GM18951 (cell line): ENCODE results near the gene INSIG2.

Experiments used
- POLR2A ChIP-seq: IDR thresholded peaks from 4 replicates; pipeline ENCODE4 v1.6.1; 2011; ENCODE audit warnings: mild to moderate bottlenecking; ENCODE audit not compliant: insufficient read length, insufficient read depth; ENCODE audit errors: extremely low read depth
- in situ Hi-C: fragments of 300-500 bp; cut with MboI; formaldehyde crosslinking; loops from one replicate; pipeline ENCODE4 v1.12.0; 2022; ENCODE audit warnings: low sequenced_read_pairs, mixed read lengths, inconsistent platforms; ENCODE audit not compliant: unreplicated experiment

The INSIG2 gene

DNA sequence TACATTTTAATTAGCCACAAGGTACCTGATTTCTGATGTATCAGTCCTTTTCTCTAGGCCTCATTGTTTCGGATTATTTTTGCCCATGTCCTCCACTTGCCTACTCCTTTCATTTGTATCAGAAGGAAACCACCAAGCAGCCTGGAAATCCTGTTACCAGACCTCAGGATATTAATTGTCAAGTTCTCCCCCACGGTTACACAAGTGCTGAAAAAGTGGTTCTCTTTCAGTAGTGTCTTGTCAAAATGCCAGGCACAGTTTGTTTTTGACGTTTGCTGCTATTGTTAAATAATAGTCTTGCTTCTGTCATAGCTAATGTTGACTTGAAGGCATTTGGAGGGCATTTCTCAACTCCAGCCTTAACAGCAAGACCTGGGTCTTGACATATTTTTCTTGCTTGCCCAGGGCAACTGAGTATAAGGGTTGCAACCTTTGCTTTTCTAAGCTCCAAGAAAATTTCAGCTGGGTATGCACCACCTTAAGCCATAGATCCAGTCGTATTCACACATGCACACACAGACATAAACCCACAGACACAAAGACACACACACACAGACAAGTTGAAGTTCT is 31.0 kb downstream of the INSIG2 start:
- in situ Hi-C loops = no loop called here
- no peak for TF ChIP-seq POLR2A

DNA sequence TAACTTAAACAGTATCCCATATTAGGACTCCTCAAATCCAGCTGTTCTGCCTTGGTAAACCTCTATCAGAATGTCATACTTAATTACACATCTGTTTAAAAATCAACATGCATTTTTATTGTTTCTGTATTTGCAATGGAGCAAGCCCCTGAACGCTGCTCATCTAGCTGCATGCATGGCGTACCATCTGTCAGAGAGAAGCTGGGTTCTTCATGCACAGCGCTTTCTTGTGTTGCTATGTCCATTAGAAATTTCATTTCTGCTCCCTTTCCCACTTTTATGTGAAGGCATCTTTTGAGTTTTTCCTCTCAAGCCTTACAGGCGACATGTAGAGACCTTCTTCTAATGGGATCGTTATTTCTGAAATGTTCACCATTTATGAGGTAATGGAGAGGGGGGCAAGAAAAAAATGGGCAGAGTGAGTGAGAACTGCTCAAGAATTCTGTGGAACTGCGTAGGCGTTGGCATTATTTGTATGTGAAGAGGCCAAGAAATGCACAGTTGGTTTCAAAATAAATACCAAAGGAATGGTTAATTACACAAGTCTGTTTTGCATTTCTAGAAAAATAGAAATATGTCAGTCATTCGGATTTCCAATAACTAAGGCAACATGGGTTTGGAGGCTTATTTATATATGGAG is 31.6 kb downstream of the INSIG2 start:
- in situ Hi-C loops = no loop called here

DNA sequence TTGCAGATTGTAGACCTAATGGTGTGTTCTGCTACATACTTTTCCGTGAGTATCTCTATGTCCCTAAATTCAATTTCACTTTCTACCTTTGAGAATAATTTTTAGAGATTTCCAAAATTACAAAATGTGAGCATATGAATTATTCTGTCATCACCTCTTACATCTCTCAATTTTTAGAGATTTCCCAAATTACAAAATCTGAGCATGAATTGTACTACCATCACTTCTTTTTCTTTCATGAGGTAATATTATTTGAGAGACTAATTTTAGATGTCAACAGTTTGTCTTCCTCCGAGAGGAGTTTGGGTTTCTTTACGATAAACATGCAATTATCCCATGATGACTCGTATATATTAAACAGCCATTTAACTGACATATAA is 32.1 kb downstream of the INSIG2 start:
- no peak for TF ChIP-seq POLR2A
- in situ Hi-C loops = no loop called here

More for the DNA sequence above, 31.6 kb downstream of the INSIG2 start:
- no peak for TF ChIP-seq POLR2A

DNA sequence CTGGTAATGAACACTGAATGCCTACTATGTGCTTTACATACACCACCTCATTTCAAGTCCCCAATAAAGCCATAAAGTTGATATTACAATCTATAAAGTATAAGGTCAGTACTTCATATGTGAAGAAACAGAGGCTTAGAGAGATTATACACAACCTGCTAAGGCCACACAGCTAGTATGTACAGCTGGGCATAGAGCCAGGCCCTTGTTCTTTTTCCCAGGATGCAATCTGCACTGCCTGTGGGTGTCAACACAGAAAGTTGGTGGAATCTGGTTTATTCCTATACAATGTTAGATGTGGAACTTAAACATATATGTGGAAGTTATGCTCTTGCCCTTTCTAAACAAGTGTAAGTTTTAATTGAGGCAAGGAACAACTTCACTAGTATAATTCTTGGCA is 32.8 kb downstream of the INSIG2 start:
- in situ Hi-C loops = no loop called here

DNA sequence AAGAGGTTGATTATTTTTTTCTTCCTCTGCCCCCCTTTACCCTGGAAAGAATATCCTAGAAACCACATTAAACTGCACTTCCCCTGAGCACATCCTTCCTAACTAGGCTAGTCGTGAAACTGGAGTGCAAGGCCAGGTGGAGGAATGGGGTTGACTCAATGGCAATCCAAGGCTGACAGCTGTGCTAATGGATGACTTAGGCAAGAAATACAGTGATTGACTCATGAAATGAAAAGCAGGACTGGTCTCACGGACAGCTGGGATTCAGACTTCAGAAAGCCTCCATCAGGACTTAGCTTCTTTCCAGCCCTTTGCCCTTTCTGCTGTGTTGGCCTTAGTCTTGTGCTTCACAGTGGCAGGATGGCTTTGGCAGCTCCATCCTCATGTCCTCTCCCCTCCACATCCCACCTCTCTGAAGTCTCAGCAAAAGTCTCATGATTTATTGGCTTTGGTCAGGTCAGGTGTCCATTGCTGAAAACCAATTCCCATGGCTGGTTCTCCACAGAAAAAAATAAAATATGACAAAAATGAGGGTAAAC is 33.8 kb downstream of the INSIG2 start:
- TF ChIP-seq POLR2A = no peak
- in situ Hi-C loops = no loop called here

More for the DNA sequence above, 32.8 kb downstream of the INSIG2 start:
- TF ChIP-seq POLR2A = no peak

DNA sequence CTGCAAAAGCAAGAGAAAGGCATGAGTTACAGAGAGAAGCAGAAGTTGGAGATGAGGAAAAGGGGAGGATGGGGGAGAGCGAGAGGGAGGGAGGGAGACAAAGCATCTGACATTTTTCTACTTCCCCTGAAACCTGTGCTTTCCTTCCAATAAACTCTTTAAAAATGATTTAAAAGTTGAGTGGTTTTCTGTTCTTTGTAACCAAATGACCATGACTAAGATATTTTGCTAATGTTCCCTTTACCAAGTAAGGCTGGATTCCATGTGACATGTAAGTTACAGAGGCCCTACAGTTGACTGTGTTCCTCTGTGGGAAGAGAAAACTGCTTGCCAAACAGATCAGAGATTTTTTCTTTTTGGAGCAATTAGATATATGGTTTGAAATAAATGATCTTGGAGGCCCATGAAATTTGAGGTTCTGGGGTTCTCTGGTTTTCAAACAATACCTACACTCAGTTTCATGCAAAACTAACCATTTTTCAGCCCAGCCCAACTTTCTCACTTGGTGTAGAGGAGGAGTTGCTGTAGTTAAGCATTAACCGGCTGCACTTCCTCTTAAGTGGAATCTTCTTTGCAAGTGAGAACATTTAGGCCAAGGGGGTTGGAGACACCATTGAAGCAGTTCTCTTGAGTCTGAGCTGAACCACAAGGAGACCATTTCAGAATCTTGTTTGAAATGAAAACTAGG is 34.5 kb downstream of the INSIG2 start:
- in situ Hi-C loops = no loop called here
- TF ChIP-seq POLR2A = peak; percentile 29

DNA sequence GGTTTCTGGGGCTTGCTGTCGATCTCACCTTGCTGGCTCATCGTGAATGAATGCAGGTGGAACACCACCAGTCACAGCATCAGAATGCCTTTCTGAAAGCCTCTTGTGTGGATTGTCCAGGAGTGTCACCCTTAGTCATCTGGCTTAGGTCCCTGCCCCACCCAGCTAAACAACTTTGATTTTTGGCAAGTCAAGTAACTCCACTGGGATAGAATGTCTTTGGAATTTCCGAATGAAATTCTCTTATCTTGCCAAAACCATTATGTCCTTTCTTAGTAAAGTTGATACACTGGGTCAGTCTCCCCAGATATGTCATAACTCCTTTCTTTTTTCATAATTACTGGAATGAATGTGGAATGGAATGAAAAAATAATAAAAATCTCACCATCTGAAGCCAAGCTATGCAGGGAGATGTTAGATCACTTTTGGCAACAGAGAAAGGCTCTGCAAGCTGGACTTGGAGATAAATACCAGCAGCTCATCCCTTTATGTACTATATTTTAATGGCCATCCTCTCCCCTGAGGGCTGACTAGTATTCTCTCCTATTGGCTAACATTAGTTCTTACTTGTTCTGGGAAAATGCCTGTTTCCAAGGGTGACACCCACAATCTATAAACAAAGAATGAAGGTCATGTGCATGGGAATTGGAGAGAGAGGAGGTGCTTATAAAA is 35.4 kb downstream of the INSIG2 start:
- in situ Hi-C loops = no loop called here
- TF ChIP-seq POLR2A = no peak

DNA sequence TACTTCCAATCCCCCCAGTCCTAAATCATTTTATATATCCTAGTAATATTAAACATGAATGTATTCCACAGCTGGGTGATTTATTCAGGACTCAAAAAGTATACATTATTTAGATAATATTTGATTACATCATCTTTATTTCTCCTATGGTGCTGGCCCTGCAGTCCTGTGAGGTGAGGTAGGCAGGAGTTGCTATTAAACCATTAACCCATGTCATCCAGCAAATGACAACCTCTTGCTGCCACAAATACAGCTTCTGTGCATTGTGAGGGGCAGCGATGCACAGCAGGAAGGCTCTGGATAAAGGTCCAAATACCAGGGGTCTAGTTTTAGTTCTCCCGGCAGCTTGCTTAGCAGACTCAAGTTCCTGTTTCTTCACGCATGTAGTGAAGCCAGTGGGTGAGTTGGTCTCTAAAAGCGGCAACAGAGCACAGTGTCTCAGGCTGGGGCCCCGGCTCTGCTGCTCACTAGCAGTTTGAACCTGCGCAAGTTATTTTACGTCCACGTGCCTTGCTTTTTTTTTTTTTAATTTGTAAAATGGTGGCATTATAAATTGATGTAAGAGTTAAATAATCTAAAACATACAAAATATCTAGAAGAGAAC is 36.1 kb downstream of the INSIG2 start:
- in situ Hi-C loops = no loop called here

DNA sequence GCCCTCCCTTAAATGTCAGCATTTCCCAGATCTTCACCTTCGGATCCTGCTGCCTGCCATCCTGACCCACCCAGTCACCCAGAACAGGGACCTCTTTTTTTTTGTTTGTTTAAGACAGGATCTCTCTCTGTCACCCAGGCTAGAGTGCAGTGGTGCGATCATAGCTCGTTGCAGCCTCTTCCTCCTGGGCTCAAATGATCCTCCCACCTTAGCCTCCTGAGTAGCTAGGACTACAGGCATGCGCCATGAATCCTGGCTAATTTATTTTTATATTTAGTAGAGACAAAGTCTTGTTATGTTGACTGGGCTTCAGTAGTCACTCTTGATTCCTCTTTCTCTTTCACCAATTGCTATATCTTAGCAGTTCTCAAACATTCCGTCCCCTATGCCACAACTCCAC is 39.0 kb downstream of the INSIG2 start:
- no peak for TF ChIP-seq POLR2A
- in situ Hi-C loops = no loop called here

More for the DNA sequence above, 36.1 kb downstream of the INSIG2 start:
- no peak for TF ChIP-seq POLR2A

DNA sequence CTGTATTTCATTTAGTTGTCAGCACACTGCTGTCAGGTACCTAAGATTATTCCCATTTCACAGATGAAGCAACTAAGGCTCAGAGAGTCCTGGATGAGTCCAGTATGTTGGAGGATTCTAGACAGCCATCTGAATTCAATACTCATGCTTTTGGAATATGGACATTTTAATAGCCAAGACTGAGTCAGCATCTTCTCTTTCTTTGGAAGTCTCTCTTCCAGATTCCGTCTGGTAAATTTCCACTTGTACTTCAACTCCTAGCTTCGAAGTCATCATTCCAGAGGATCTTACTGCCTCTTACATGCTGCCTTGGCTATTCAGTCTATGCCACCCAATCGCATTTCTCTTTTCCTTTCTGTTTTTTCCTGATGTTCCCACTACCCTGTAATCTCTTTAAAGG is 40.6 kb downstream of the INSIG2 start:
- no peak for TF ChIP-seq POLR2A
- in situ Hi-C loops = no loop called here

DNA sequence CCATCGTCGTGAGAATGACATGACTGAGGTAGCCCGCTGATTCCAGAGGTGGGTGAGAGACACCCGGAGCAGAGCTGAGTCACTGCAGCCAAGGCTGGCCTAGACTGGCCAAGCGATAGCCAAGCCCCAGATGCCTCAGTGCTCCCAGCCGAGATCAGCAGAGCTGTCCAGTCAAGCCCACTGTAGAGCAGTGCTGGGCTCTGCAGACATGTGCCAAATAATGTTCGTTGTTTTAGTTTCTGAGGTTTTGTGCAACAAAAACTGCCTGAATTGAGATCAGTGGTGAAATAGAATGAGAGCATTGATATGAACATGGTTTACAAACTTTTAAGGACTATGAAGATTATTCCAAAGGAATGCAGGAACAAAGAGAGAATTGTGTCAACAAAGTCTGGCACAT is 42.1 kb downstream of the INSIG2 start:
- no peak for TF ChIP-seq POLR2A
- in situ Hi-C loops = no loop called here

DNA sequence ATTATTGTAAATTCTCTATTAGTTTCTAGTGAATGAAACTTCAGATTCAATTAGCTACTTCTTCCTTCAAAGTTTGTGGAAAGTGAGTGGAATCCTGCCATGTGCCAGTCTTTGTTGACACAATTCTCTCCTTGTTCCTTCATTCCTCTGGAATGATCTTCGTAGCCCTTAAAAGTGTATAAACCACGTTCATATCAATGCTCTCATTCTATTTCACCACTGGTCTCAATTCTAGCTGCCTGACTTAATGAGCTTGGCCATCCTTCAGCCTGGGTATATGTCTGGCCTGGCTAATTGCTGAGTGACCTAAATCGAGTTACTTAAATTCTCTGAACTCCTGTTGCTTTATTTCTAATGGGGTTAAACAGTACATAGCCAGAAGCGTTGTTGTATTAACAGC is 43.5 kb downstream of the INSIG2 start:
- no peak for TF ChIP-seq POLR2A
- in situ Hi-C loops = no loop called here

DNA sequence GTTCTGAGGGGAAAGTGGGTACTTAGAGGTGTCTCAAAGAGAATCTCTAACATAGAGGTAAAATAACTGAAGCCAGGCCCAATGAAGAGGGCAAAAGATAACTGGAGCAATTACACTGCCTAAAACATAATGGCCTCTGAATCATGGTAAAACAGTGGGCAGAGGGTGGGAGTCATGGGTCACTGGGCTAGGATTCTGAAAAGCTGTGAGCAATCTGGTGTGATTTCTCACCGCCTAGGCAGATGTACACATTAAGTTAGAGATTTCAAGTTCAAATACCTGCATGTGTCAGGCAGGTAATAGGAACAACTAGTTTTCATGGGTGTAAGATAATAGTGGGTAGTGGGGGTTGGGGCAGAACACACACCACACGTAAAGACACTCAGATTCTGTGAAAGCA is 45.6 kb downstream of the INSIG2 start:
- no peak for TF ChIP-seq POLR2A
- in situ Hi-C loops = no loop called here
